GM18526 (cell line): Measurements from ENCODE around the gene RUNDC3A.

Source experiments
- POLR2A ChIP-seq: IDR thresholded peaks from 3 replicates; pipeline ENCODE4 v1.6.1; 2011; ENCODE audit not compliant: insufficient read length; ENCODE audit errors: extremely low read depth

Gene RUNDC3A

DNA sequence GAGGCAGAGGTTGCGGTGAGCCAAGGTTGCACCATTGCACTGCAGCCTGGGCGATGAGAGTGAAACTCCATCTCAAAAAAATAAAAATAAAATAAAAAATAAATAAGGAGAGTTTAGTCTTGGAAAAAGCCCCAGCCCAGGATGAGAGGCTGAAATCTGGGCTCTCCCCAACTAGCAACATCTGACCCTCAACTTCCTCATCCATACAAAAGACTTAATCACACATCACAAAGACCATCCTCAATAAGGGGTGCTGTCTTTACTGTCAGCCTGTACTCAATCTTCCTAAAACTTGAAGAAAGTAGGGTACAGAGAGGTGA lies 29.1 kb upstream of the RUNDC3A start:
- no peak for TF ChIP-seq POLR2A

DNA sequence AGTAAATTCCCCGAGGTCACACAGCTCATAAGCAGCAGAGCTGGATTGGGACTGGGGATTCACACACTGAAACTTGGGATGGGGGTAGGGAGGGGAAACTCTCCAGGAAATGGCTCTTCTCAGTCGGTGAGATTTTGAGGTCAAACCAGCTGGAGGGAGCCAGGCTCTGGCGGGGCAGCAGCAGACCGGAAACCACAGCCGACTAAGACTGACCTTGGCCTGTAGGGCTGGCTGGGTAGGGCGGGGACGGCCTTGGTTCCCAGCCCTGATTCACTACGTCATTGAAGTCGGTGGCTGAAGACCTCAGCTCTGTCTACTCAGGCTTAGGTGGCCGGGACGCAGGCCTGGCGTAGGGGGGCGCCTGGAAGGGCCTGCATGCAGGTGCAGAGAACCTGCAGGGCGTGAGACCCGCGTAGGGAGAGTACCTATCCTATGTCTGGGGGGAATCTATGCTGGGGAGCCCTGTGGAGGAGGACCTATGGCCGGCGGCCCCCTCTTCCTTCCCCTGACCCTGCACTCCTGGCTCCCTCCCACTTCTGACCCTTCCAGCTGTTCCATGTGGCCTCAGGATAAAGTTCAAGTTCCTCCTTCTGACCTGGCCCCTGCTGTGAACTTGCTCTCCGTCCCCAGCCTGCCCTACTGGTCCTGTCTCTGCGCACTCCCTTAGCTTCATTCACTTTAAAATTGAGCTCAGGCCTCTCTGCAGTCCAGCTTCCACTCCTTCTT lies 28.6 kb upstream of the RUNDC3A start:
- no peak for TF ChIP-seq POLR2A

GRCh38 chr17:44280392-44280937 lies 27.9 kb upstream of the RUNDC3A start:
- no peak for TF ChIP-seq POLR2A

DNA sequence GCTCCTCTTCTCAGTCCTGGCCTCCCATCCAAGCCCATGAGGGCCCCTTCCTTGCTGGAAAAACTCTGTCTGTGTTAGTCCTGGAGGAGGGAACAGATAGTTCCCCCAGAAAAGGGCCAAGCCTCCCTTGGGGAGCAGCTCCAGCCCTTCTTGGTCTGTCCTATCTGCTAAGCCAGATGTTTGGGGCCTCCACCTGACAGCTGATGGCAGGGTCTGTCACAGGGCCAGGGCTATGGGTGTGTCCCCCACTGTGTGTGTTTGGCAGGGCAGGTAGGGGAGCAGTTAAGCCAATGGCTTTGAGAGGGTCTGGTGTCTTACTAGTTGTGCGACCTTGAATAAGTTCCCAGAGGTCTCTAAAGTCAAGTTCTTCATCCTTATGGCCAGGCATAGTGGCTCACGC lies 26.8 kb upstream of the RUNDC3A start:
- no peak for TF ChIP-seq POLR2A

DNA sequence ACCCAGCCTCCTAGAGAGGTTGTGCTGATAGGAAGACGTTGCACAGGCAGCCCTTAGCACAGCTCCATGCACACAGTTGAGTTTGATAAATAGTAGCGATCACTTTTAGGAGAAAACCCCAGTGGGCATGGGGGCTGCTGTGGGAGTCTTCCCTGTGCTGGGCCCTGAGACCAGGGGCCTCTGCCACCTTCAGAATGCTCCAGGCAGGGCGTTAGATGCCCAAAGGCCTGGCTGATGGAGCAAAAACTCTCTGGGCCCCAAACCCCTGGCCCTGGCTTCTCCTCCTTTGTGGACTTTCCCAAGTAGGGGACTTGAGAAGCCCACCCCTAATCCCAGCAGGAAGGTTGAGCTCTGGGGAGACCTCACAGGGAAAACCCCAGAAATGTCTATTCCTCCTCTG lies 26.1 kb upstream of the RUNDC3A start:
- no peak for TF ChIP-seq POLR2A

- TF ChIP-seq POLR2A, result no peak
These were observed 24.9 kb upstream of the RUNDC3A start for GRCh38 chr17:44283344-44284023.

DNA sequence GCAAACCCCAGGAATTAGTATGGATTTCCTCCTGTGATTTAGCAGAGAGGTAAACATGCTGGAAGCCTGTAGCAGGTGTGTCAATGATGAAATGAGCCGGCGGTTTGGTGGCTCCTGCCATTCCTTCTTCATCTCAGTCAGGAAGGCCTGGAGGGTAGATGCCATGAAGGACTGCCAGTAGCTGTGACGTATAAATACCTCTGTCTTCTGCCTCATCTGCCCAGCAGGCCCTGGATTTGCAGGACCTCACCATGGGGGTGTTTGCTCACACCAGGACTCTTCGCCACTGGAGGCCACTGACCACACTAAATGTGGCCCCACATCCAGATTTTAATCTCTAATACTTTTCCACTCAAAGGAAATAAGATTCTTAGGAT lies 24.4 kb upstream of the RUNDC3A start:
- no peak for TF ChIP-seq POLR2A

DNA sequence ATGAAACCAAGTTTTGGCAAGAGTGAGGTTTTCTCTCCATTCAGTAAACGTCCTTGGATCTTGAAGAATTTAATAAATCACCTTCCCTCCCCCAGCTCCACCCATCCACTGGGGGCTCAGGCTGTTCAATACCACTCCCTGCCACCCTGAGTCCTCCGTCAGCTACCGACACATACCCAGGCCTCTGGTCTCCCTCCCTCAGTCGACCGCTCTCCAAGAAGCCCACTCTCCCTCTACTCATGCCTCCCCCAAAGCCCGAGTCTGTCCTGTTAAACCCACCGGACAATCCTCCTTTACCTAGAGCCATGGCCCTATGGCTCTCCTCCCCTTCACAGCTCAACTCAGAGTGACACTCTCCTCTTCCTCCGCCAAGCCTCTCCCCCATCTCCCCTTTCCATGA lies 20.8 kb upstream of the RUNDC3A start:
- no peak for TF ChIP-seq POLR2A

DNA sequence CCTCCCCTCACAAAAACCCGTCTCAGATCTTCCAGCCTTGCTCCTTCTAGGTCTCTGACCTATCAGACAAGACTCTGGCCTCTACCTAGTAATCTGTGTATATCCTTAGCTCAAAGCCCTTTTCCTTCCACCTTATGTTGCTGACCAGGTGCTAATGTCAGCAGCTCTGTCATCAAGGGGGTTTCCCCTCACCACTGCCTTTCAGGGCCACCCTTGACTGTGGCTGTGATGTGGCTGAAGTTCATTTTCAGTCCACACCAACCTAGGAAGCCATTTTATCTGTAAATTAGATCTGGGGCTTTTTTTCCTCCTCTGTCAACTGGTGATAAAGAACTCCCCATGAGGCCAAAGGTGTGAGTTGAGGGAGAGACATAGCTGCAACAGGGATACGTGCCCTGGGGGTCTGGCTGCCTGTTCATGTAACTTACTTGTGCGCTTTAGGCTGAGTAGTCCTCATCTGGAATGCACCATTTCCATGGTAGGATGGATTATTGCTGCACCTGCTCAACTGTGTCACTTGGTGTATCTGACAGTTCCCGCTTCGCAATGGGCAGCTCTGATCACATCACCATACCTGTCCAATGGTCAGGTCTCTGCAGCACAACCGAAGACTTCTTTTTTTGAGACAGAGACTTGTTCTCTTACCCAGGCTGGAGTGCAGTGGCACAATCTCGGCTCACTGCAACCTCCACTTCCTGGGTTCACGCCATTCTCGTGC lies 14.7 kb upstream of the RUNDC3A start:
- no peak for TF ChIP-seq POLR2A

DNA sequence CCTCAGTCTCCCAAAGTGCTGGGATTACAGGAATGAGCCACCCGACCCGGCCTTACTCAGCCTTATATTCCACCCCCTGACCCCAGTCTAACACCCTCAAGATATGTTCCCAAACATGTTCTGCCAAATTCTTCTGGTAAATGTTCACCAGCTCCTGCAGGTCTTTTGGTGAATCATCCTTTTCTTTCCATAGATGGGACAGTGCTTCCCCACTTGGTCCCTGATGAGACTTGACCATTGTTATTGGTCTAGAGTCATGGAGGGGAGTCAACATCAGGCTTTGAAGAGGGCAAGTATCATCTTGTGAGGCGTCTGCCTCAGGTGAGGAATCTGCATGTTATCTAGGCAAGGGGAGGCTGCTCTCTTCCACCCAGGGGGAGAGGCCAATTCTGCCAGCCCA lies 10.4 kb upstream of the RUNDC3A start:
- no peak for TF ChIP-seq POLR2A

- TF ChIP-seq POLR2A, result no peak
These were observed 3.8 kb upstream of the RUNDC3A start for GRCh38 chr17:44304651-44305050.

DNA sequence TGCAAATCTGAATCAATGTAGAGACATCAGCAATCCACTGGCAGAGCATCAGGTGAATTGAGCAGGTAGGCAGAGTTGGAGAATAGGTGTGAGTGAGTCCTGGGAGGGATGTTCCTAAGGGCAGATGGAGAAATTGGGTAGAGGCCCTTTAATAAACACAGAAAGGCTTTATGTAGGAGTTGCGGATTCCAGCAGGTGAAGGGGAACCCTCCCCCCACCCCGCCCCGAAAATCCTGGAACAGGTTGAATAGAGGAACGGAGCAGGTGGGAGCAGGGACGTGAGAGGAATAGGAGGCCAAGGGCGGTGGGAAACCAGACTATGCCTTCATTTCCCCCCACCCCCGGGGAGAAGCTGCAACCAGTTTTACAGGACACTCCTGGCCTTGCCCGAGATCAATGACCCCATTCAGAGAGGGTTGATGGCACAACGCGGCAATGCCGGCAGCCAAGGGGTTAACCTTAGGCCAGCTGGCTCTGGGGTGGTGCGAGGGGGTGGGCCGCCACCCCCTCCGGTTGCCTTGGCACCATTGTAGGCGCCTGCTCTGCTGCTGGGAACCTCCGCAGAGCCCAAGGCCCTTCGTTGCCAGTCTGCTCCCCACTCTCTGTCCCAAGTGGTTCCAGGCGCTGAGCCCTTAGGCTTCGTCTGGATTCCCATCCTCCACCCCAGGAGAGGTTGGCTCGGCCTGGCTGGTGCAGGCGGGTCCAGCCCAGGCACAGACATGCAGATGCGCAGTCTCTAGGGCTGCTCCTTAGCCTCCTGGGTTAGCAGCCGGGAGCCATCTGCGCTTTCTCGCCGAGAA lies 814 bp upstream of the RUNDC3A start:
- TF ChIP-seq POLR2A, result no peak

DNA sequence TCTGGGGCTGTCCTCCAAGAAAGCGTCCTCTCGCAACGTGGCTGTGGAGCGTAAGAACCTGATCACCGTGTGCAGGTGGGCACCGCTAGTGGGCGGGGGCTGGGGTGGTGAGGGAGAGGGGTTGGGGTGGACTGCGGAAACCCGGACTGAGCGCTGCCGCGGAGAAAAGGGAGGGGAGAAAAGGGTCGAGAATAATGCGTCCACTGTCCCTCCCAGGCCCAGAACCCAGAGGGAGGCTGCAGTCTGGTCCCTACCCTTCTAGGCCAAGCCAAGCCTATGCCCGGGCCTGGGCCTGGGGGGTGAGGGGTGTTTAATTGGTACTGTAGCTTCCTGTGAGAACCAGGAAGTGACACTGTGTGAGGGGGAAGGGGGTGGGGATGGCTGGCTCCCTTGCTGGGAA lies 464 bp downstream of the RUNDC3A start:
- no peak for TF ChIP-seq POLR2A

GRCh38 chr17:44309472-44309871 lies 1.1 kb downstream of the RUNDC3A start:
- no peak for TF ChIP-seq POLR2A

- no peak for TF ChIP-seq POLR2A
These were observed 1.8 kb downstream of the RUNDC3A start for GRCh38 chr17:44310188-44310587.
